MM.1S (cell line): Measurements from ENCODE around the gene SURF6.

Source experiments
- CTCF ChIP-seq: fragments of 300-600 bp; sonication (generic); IDR thresholded peaks from 2 replicates; pipeline ENCODE4 v1.5.1; 2016; ENCODE audit warnings: antibody characterized with exemption, low read length, mixed read lengths
- EZH2 ChIP-seq: fragments of 300-600 bp; sonication (generic); optimal IDR thresholded peaks from 2 replicates; pipeline ENCODE3; 2017; ENCODE audit warnings: low read depth, mild to moderate bottlenecking, antibody characterized with exemption, low read length, mixed read lengths

- no peak for TF ChIP-seq EZH2
- no peak for TF ChIP-seq CTCF
Observed at GRCh38 chr9:133359399-133360175, 23.6 kb upstream of the SURF6 start.
